Stomach (tissue), 4 donors: Measurements from ENCODE around the gene MAJIN.

Source experiments
- EP300 ChIP-seq: sonication (generic); formaldehyde crosslinking; IDR thresholded peaks from one replicate; pipeline ENCODE4 v1.6.1; 2017; ENCODE audit warnings: antibody characterized with exemption
- POLR2A ChIP-seq, 4 donors: fragments of 450-650 bp; IDR thresholded peaks; one replicate each; pipeline ENCODE4 v1.6.1; 2016; ENCODE audit warnings: antibody characterized with exemption in 4 of 4, control low read depth in 2 of 4, mild to moderate bottlenecking in 1 of 4, moderate library complexity in 1 of 4
- POLR2AphosphoS5 ChIP-seq, 3 donors: sonication (generic); formaldehyde crosslinking; IDR thresholded peaks; one replicate each; pipeline ENCODE4 v1.6.1; 2016; ENCODE audit warnings: antibody characterized with exemption in 3 of 3
- TF ChIP-seq, protein P1 (sequence below), 7 experiments: fragments of 450-650 bp in 4 of 7; fragments of 200-600 bp in 3 of 7; sonication (generic) in 3 of 7; IDR thresholded peaks; one replicate each; pipeline ENCODE4 v1.5.1; 2016 to 2019; ENCODE audit warnings: antibody characterized with exemption in 7 of 7, control low read depth in 2 of 7, mild to moderate bottlenecking in 1 of 7

DNA sequence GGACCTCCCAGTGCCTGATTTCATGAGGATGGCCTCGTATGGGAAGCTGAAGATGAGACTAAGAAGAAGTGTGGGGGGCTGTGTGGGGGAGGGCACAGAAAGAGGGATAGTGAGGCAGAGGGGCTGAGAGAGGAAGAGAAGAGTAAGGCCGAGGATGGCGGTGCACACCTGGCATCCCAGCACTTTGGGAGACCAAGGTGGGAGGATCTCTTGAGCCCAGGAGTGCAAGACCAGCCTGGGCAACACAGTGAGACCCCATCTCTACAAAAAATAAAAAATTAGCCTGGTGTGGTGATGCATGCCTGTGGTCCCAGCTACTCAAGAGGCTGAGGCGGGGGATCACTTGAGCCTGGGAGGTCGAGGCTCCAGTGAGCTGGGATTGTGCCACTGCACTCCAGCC, 80.0 kb downstream of the MAJIN start:
- TF ChIP-seq, protein P1, sequence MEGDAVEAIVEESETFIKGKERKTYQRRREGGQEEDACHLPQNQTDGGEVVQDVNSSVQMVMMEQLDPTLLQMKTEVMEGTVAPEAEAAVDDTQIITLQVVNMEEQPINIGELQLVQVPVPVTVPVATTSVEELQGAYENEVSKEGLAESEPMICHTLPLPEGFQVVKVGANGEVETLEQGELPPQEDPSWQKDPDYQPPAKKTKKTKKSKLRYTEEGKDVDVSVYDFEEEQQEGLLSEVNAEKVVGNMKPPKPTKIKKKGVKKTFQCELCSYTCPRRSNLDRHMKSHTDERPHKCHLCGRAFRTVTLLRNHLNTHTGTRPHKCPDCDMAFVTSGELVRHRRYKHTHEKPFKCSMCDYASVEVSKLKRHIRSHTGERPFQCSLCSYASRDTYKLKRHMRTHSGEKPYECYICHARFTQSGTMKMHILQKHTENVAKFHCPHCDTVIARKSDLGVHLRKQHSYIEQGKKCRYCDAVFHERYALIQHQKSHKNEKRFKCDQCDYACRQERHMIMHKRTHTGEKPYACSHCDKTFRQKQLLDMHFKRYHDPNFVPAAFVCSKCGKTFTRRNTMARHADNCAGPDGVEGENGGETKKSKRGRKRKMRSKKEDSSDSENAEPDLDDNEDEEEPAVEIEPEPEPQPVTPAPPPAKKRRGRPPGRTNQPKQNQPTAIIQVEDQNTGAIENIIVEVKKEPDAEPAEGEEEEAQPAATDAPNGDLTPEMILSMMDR (IDR thresholded peaks at IDR 0.05), result no peak
- no peak for TF ChIP-seq POLR2AphosphoS5 (IDR thresholded peaks at IDR 0.05)
- no peak for TF ChIP-seq POLR2A (IDR thresholded peaks at IDR 0.05)
- TF ChIP-seq EP300, result no peak
